ENCODE results near the gene ZNF205. TPM values are rescaled to one million over a fixed set of nuclear protein-coding genes. Genes with fewer than 3 reads are reported as not detected.

Gene ZNF205
- total RNA-seq, 1 experiment from 2014 or later: 12.1 TPM

GRCh38 chr16:3097266-3097665, 15.1 kb upstream of the ZNF205 start:
- DNase-seq (ENCODE audit: unreplicated experiment): no peak
- TF ChIP-seq CTCF (IDR thresholded peaks at IDR 0.05; ENCODE audit: unreplicated experiment): no peak
- Mint-ChIP-seq H3K27me3 (ENCODE audit: insufficient read depth, unreplicated experiment) (no peaks in the 10 kb centered on the region), H3K36me3 (ENCODE audit: insufficient read depth, unreplicated experiment) (no peaks in the 10 kb centered on the region), H3K4me3 (ENCODE audit: unreplicated experiment) (no peak overlapping the region), H3K4me1 (ENCODE audit: insufficient read depth, unreplicated experiment) (peaks cover 6% of the 10 kb centered on the region), H3K27ac (ENCODE audit: low read depth, unreplicated experiment) (no peak overlapping the region), H3K9me3 (ENCODE audit: unreplicated experiment) (no peaks in the 10 kb centered on the region)
- intact Hi-C loops (cut with micrococcal nuclease): no loop called here
- CTCF ChIA-PET: interaction anchor here (0.6 to 2.4 kb wide), 7 partner anchors 10 to 112 kb away, joined by 3 to 8 read pairs (median 4); no protein-coding TSS in a partner anchor
- POLR2A ChIA-PET: interaction anchor here (1.0 to 1.1 kb wide), 2 partner anchors 9 to 37 kb away, joined by 3 to 5 read pairs; partner anchors contain the start of gene ZNF213
- BruUV-seq (replicated peaks): no TSS peak

GRCh38 chr16:3098459-3099394, 13.7 kb upstream of the ZNF205 start, which contains the start of gene ZSCAN10:
Gene ZSCAN10 (minus strand): TSS chr16:3099294. CDS start chr16:3092937, 6,357 bp downstream.
- no peak for TF ChIP-seq CTCF (IDR thresholded peaks at IDR 0.05; ENCODE audit: unreplicated experiment)
- H3K4me3 Mint-ChIP-seq (ENCODE audit: unreplicated experiment): peak within 1 kb of the TSS; percentile 64
- H3K27me3 Mint-ChIP-seq (ENCODE audit: insufficient read depth, unreplicated experiment): no peaks in the 10 kb centered on the region
- DNase-seq (ENCODE audit: unreplicated experiment): no peak
- H3K9me3 Mint-ChIP-seq (ENCODE audit: unreplicated experiment): no peaks in the 10 kb centered on the region
- ChIA-PET CTCF (interaction anchor here (0.6 to 2.4 kb wide), 5 partner anchors 21 to 978 kb away, joined by 3 to 8 read pairs (median 4); no protein-coding TSS in a partner anchor), POLR2A (interaction anchor here (0.8 to 1.4 kb wide), 4 partner anchors 11 to 51 kb away, joined by 3 to 5 read pairs (median 4); no protein-coding TSS in a partner anchor)
- no TSS peak for BruUV-seq (replicated peaks)
- H3K4me1 Mint-ChIP-seq (ENCODE audit: insufficient read depth, unreplicated experiment): peaks cover 6% of the 10 kb centered on the region
- H3K36me3 Mint-ChIP-seq (ENCODE audit: insufficient read depth, unreplicated experiment): no peaks in the 10 kb centered on the region
- no peak within 1 kb of the TSS for H3K27ac Mint-ChIP-seq (ENCODE audit: low read depth, unreplicated experiment)
- intact Hi-C loops (cut with micrococcal nuclease): no loop called here

GRCh38 chr16:3099395-3099731, 13.0 kb upstream of the ZNF205 start:
- ChIA-PET CTCF (interaction anchor here (0.6 to 2.4 kb wide), 5 partner anchors 22 to 978 kb away, joined by 3 to 8 read pairs (median 5); no protein-coding TSS in a partner anchor), POLR2A (interaction anchor here (1.3 to 2.2 kb wide), 4 partner anchors 12 to 40 kb away, joined by 3 to 6 read pairs (median 4); no protein-coding TSS in a partner anchor)
- H3K4me1 Mint-ChIP-seq (ENCODE audit: insufficient read depth, unreplicated experiment): peaks cover 6% of the 10 kb centered on the region
- DNase-seq (ENCODE audit: unreplicated experiment): no peak
- H3K9me3 Mint-ChIP-seq (ENCODE audit: unreplicated experiment): no peaks in the 10 kb centered on the region
- H3K27ac Mint-ChIP-seq (ENCODE audit: low read depth, unreplicated experiment): no peak overlapping the region
- no peaks in the 10 kb centered on the region for H3K36me3 Mint-ChIP-seq (ENCODE audit: insufficient read depth, unreplicated experiment)
- TF ChIP-seq CTCF (IDR thresholded peaks at IDR 0.05; ENCODE audit: unreplicated experiment): no peak
- intact Hi-C loops (cut with micrococcal nuclease): no loop called here
- BruUV-seq (replicated peaks): no TSS peak
- H3K27me3 Mint-ChIP-seq (ENCODE audit: insufficient read depth, unreplicated experiment): no peaks in the 10 kb centered on the region
- H3K4me3 Mint-ChIP-seq (ENCODE audit: unreplicated experiment): no peak overlapping the region

All from MCF 10A (cell line).